ENCODE measurements around the gene RAN.
"Not testable (repeated sequence)": the region's sequence is repeated elsewhere in the genome, so short reads cannot be mapped to it uniquely, and the experiment has no call there.

RAN gene

GRCh38 chr12:130849561-130850417 is 22.1 kb upstream of the RAN start:
- DNase-seq, result no peak

GRCh38 chr12:130850418-130851021 is 21.3 kb upstream of the RAN start:
- DNase-seq, result no peak

DNA sequence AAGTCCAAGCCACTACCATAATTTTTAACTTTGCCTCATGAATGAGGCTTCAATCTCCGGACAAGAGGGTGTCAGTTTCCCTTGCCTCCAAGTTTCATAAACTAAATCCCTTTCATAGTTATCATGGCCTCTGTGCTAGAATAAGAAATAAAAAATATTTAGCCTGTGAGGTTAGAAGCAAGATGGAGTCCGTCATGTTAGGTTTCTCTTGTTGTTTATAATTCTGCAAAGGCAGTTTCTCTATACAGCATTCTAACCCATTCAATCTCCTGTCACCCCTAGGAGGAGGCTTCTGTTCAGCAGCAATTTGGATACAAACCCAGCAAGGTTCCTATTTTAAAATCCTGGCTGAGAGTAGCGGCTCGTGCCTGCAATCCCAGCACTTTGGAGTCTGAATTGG is 15.8 kb upstream of the RAN start:
- DNase-seq, result no peak

- no peak for DNase-seq
These were observed 13.8 kb upstream of the RAN start for GRCh38 chr12:130858084-130858483.

GRCh38 chr12:130859161-130859560 is 12.7 kb upstream of the RAN start:
- no peak for DNase-seq

- no peak for DNase-seq
These were observed 11.6 kb upstream of the RAN start for GRCh38 chr12:130860311-130860710.

- DNase-seq, result no peak
These were observed 9.7 kb upstream of the RAN start for GRCh38 chr12:130862161-130862560.

- not testable (repeated sequence) for DNase-seq
These were observed 9.1 kb upstream of the RAN start for GRCh38 chr12:130862771-130863170.

DNA sequence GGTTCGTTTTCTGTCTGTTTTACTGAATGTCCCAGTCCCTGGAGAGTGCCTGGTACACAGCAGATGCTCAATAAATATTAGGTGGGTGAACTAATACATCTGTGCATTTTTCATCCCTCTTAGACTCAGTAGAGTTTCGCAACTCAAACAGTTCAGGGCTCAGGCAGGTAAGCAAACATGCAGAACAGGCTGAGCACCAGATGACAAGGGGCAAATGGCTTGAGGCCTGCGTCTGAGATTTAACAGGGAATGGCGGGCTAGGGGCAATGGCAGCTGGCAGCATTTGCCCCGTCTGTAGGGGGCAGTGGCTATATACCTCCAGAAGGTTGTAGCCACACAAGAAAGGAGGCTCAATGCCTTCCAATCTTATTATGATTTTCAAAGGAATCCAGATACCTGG is 8.6 kb upstream of the RAN start:
- DNase-seq, result no peak

DNA sequence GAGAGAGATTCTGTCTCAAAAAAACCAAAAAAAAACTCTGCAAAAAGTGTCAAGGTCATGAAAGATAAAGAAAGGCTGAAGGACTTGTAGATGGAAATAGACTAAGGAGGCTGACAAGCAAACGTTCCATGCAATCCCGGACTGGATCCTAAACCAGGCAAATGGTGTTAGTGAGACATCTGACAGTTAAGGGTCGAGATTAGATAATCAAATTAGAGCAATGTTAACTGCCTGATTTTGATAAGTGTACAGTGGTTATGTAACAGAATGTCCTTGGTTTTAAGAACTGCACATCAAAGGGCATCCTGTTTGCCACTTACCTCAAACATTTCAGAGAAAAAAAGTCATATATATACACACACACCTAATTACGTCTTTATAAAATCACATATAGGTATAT is 3.5 kb upstream of the RAN start:
- no peak for DNase-seq

DNA sequence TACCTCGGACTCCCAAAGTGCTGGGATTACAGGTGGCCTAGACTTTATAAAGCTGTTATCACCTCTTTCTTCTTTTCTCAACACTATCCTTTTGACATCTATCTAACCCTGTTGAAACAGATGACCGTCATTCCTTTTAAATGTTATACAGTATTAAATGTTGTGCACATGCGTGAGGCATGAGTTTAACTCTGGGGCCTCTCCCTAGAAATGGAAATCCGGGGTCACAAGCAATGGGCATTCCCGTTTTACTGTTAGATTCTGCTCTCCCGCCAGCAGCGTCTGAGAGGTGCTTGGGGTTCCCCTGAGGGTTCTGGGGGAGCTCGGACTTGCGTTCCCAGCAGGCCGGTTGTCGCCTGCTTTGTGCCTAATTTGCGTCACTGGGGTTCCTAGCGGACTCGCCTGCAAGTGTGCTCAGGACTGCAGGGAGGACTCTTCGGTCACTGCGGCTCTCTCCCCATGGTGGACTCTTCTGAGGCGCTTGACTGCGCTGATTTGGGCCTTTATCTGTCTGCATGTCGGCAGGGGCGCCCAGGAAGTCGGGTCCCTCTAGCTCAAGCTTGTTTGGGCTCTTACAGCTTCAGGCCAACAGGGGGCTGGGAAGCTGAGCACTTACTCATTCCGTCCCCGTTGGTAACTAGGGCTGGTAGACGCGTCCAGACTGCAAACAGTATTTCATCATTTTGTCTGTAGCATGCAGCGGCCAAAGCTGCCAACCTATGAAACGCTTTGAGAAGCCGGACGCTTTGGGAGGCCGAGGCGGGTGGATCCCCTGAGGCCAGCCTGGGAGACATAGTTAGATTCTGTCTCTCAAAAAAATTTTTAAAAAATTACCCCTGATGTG is 1.2 kb upstream of the RAN start:
- peak; percentile 81 to 84 for DNase-seq

DNA sequence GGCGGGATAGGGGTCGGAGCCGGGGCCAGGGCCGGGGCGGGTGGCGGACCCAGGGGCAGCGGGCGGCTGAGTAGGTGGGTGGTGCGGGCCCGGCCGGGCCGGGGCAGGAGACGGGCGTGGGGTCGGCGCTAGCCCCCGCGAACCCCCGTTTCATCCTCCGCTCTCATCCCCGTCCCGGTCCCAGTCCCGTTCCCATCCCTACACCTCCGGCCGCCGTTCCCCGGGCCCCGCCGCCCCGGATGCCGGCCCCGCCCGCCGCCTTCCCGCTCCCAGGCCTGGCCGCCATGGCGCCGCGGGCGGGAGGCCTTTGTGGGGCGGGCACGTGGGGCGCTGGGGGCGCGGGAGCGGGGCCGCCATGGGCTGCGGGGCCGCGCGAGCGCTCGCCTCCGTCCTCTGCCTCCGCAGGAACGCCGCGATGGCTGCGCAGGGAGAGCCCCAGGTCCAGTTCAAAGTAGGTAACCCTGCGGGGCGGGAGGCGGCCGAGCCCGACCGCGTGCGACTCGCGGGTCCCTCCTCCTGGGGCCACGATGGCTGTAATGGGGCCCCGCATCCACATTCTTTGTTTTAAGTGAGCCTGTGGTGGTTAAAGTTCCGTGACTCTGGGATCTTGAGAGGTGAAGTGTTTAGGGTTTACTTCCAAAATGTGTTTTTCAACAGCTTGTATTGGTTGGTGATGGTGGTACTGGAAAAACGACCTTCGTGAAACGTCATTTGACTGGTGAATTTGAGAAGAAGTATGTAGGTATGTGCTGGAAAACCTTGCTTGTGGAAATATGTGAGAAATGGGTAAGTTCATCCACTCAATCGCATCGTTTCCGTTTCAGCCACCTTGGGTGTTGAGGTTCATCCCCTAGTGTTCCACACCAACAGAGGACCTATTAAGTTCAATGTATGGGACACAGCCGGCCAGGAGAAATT is 572 bp downstream of the RAN start:
- peak; percentile 14 to 38 for DNase-seq

- DNase-seq, result peak in 1 of 2 donors; percentile 6
These were observed 1.4 kb downstream of the RAN start for GRCh38 chr12:130873106-130873795.

GRCh38 chr12:130873825-130874224 is 2.0 kb downstream of the RAN start:
- DNase-seq, result no peak

DNA sequence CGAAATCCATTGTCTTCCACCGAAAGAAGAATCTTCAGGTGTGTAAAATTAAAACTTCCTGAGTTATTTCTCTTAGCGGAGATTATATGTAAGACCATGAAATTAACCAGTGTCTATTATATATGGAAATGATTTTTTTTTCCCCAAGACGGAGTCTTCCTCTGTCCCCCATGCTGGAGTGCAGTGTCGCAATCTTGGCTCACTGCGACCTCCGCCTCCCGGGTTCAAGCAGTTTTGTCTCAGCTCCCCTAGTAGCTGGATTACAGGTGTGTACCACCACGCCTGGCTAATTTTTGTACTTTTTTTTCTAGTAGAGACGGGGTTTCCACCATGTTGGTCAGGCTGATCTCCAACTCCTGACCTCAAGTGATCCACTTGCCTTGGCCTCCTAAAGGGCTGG is 2.8 kb downstream of the RAN start:
- no peak for DNase-seq

- DNase-seq, result no peak
These were observed 3.3 kb downstream of the RAN start for GRCh38 chr12:130875193-130875592.

- not testable (repeated sequence) for DNase-seq
These were observed 3.8 kb downstream of the RAN start for GRCh38 chr12:130875708-130876107.

DNA sequence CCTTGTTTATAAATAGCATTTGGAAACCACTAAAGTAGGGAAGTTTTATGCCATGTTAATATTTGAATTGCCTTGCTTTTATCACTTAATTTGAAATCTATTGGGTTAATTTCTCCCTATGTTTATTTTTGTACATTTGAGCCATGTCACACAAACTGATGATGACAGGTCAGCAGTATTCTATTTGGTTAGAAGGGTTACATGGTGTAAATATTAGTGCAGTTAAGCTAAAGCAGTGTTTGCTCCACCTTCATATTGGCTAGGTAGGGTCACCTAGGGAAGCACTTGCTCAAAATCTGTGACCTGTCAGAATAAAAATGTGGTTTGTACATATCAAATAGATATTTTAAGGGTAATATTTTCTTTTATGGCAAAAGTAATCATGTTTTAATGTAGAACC is 4.4 kb downstream of the RAN start:
- no peak for DNase-seq

GRCh38 chr12:130876758-130877157 is 4.9 kb downstream of the RAN start:
- no peak for DNase-seq

GRCh38 chr12:130877333-130877732 is 5.5 kb downstream of the RAN start:
- DNase-seq, result no peak
